ENCODE measurements around the gene TMCC2. TPM values are rescaled to one million over a fixed set of nuclear protein-coding genes. Genes with fewer than 3 reads are reported as not detected.

Gene TMCC2
- total RNA-seq, 1 donor from 2014 or later: 3.4 TPM

DNA sequence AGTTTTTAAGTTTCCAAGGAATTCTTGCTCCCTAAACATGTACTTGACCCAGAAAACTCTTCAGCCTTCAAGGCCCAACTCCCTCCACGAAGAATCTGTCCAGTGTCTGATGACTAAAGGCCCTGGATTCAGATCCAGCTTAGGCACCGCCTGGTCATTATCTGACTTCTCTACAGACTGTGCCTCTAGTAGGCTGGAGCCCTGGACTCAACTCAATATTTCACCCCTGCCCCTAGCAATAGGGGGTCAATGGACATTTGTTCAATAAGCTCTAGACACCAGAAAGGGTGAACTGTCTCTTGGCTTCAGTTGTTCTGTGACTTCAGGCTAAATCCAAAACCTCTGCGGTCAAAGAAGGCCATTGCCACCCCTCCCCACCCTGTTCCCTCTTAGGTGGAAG is 59.3 kb downstream of the TMCC2 start:
- Mint-ChIP-seq H3K4me3 (ENCODE audit: unreplicated experiment) (no peak overlapping the region), H3K36me3 (ENCODE audit: unreplicated experiment) (no peaks in the 10 kb centered on the region), H3K4me1 (ENCODE audit: unreplicated experiment) (peaks cover 59% of the 10 kb centered on the region), H3K27ac (ENCODE audit: unreplicated experiment) (peak overlapping the region; percentile 87), H3K27me3 (ENCODE audit: unreplicated experiment) (no peaks in the 10 kb centered on the region), H3K9me3 (ENCODE audit: unreplicated experiment) (no peaks in the 10 kb centered on the region)
- DNase-seq (ENCODE audit: extremely low spot score, unreplicated experiment): no peak
- TF ChIP-seq, protein P1, sequence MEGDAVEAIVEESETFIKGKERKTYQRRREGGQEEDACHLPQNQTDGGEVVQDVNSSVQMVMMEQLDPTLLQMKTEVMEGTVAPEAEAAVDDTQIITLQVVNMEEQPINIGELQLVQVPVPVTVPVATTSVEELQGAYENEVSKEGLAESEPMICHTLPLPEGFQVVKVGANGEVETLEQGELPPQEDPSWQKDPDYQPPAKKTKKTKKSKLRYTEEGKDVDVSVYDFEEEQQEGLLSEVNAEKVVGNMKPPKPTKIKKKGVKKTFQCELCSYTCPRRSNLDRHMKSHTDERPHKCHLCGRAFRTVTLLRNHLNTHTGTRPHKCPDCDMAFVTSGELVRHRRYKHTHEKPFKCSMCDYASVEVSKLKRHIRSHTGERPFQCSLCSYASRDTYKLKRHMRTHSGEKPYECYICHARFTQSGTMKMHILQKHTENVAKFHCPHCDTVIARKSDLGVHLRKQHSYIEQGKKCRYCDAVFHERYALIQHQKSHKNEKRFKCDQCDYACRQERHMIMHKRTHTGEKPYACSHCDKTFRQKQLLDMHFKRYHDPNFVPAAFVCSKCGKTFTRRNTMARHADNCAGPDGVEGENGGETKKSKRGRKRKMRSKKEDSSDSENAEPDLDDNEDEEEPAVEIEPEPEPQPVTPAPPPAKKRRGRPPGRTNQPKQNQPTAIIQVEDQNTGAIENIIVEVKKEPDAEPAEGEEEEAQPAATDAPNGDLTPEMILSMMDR (IDR thresholded peaks at IDR 0.05): no peak

DNA sequence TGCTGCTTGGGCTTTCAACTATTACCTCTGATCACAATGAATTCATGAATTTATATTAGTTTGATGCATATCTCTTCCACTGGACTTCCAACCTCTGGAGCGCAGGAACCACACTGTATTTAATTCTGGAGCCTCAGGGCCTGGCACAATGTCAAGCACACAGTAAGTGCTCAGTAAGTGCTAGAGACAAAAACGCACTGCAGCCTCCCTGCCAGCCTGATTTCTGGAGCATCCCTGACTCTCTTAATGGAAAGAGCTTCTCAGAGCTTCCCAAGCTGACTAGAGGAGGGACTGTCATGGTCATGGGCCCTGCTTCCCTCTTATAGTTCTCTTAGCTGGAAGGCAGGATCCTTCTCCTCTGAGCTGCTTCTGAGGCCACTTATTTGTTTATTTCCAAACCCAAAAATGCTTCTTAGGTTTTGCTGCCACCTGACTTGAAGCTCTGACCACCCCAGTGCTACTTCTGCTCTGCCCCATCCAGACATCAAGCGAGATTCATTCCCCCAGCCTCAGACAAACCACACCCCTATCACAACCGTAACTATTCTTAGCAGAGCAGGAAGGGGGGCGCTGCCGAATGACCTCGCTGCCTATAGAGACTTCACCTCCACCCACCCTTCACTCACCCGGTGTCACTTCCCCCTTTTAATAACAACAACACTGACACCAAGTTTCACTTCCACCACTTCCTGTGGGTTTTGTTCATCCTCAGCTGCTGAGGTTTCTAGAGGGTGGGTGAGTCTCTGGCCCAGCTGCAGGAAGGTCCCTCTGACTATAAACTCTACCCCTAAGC is 60.2 kb downstream of the TMCC2 start:
- no peaks in the 10 kb centered on the region for H3K27me3 Mint-ChIP-seq (ENCODE audit: unreplicated experiment)
- H3K27ac Mint-ChIP-seq (ENCODE audit: unreplicated experiment): peak overlapping the region; percentile 64
- no peak for DNase-seq (ENCODE audit: extremely low spot score, unreplicated experiment)
- TF ChIP-seq, protein P1 (IDR thresholded peaks at IDR 0.05): no peak
- H3K36me3 Mint-ChIP-seq (ENCODE audit: unreplicated experiment): no peaks in the 10 kb centered on the region
- H3K4me3 Mint-ChIP-seq (ENCODE audit: unreplicated experiment): no peak overlapping the region
- H3K9me3 Mint-ChIP-seq (ENCODE audit: unreplicated experiment): no peaks in the 10 kb centered on the region
- peaks cover 52% of the 10 kb centered on the region for H3K4me1 Mint-ChIP-seq (ENCODE audit: unreplicated experiment)

DNA sequence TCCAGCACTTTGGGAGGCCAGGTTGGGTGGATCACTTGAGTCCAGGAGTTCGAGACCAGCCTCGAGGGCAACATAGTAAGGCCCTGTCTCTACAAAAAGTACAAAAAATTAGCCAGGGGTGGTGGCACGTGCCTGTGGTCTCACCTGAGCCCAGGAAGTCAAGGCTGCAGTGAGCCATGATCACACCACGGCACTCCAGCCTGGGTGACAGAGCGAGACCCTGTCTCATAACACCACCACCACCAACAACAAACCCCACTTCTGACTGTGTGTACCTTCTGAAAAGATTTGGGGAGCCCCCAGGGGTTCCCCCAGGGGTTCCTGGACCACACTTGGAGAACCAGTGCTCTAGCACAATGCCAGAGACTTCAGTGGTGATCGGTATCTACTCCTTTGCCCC is 63.9 kb downstream of the TMCC2 start:
- H3K27ac Mint-ChIP-seq (ENCODE audit: unreplicated experiment): no peak overlapping the region
- H3K27me3 Mint-ChIP-seq (ENCODE audit: unreplicated experiment): no peaks in the 10 kb centered on the region
- H3K4me3 Mint-ChIP-seq (ENCODE audit: unreplicated experiment): no peak overlapping the region
- H3K36me3 Mint-ChIP-seq (ENCODE audit: unreplicated experiment): no peaks in the 10 kb centered on the region
- H3K4me1 Mint-ChIP-seq (ENCODE audit: unreplicated experiment): peaks cover 51% of the 10 kb centered on the region
- no peaks in the 10 kb centered on the region for H3K9me3 Mint-ChIP-seq (ENCODE audit: unreplicated experiment)
- no peak for DNase-seq (ENCODE audit: extremely low spot score, unreplicated experiment)
- TF ChIP-seq, protein P1 (IDR thresholded peaks at IDR 0.05): no peak

DNA sequence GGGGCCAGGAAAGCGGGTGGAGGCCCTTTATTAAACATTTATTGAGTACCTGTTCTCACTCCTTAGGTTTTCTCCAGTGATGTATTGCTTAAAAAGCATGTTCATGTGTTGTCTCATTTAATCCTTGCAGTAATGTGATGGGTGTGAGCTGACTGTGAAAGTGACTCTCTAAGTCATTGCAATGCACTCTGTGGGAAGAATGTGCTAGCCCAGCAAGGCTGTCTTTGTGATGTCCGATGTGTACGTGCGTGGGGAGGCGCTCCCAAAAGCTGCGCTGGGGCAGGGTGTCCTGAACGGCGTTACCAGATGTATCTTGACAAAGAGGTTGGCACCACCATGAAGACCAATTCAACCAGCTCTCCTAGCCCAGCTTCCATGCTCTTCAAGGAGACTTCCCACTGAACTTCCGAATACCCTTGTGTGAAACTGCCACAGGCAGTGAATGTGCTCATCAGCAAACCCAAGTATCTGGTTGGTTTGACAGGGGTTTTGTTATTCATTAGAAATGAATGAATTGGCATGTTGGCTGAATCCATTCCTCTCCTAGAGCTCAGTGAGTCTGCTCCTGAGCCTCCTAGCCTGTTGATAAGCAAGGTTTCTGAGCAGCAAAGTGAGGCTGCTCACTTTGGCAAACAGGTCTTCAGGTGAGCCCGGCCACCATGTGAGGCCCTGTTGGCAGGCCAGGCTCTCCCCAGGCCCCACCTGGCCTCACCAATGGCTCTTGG is 65.8 kb downstream of the TMCC2 start:
- TF ChIP-seq, protein P1 (IDR thresholded peaks at IDR 0.05): no peak
- H3K36me3 Mint-ChIP-seq (ENCODE audit: unreplicated experiment): no peaks in the 10 kb centered on the region
- peaks cover 47% of the 10 kb centered on the region for H3K4me1 Mint-ChIP-seq (ENCODE audit: unreplicated experiment)
- no peak overlapping the region for H3K4me3 Mint-ChIP-seq (ENCODE audit: unreplicated experiment)
- H3K9me3 Mint-ChIP-seq (ENCODE audit: unreplicated experiment): no peaks in the 10 kb centered on the region
- DNase-seq (ENCODE audit: extremely low spot score, unreplicated experiment): no peak
- peak overlapping the region; percentile 90 for H3K27ac Mint-ChIP-seq (ENCODE audit: unreplicated experiment)
- H3K27me3 Mint-ChIP-seq (ENCODE audit: unreplicated experiment): no peaks in the 10 kb centered on the region
